ENCODE data around the gene ATG2B. TPM values are rescaled to one million over a fixed set of nuclear protein-coding genes. Genes with fewer than 3 reads are reported as not detected.

ATG2B gene
- total RNA-seq, 2 experiments from 2014 or later, result 15.7 to 23.7 TPM

- Histone ChIP-seq H3K9me3 (ENCODE audit: low read length) (no peaks in the 10 kb centered on the region), H2AFZ (ENCODE audit: low read length) (no peak overlapping the region), H3K36me3 (ENCODE audit: insufficient read depth, low read length) (0 out of 2 replicates have a peak, but pooled peaks cover 5% of the 10 kb centered on the region), H3K79me2 (ENCODE audit: insufficient read depth, low read depth, low read length) (peaks cover 72% of the 10 kb centered on the region), H3K9me2 (ENCODE audit: insufficient read depth, low read length) (no peaks in the 10 kb centered on the region), H3K4me2 (ENCODE audit: low read length) (0 out of 2 replicates have a peak overlapping the region, but pooled peaks have one; percentile 1), H4K20me1 (ENCODE audit: insufficient read depth, low read length) (peaks cover 18% of the 10 kb centered on the region; the same call in 1 of the 2 replicates), H3K4me1 (ENCODE audit: insufficient read depth, low read length, poor library complexity, severe bottlenecking) (peaks cover 27% of the 10 kb centered on the region), H3K27ac (ENCODE audit: low read depth, low read length, poor library complexity, severe bottlenecking) (no peak overlapping the region), H3K4me3 (ENCODE audit: low read depth, low read length, poor library complexity, severe bottlenecking) (no peak overlapping the region)
- intact Hi-C loops (cut with micrococcal nuclease; ENCODE audit: unreplicated experiment), result loop anchor here (5.0 kb wide), 2 partner anchors 142 to 437 kb away; partner anchors contain the start of genes PAPOLA and VRK1
- ChIA-PET POLR2A (interaction anchor here (0.7 kb wide), 1 partner anchor 60 kb away, joined by 3 read pairs; no protein-coding TSS in a partner anchor), CTCF (ENCODE audit: unreplicated experiment) (no interaction called here)
- TF ChIP-seq CTCF (conservative IDR thresholded peaks at IDR 0.05; ENCODE audit: low read length) (no peak), EZH2phosphoT487 (IDR thresholded peaks at IDR 0.05; ENCODE audit: borderline replicate concordance, low read depth, low read length) (no peak)
- no TSS peak for BruUV-seq (replicated peaks)
- DNase-seq (ENCODE audit: low spot score), result no peak
These were observed 3.2 kb downstream of the ATG2B start for GRCh38 chr14:96359959-96360358.

GRCh38 chr14:96357216-96357615, 5.9 kb downstream of the ATG2B start:
- Histone ChIP-seq H3K4me3 (ENCODE audit: low read depth, low read length, poor library complexity, severe bottlenecking) (no peak overlapping the region), H3K4me1 (ENCODE audit: insufficient read depth, low read length, poor library complexity, severe bottlenecking) (peaks cover 20% of the 10 kb centered on the region), H3K36me3 (ENCODE audit: insufficient read depth, low read length) (0 out of 2 replicates have a peak, but pooled peaks cover 9% of the 10 kb centered on the region), H4K20me1 (ENCODE audit: insufficient read depth, low read length) (0 out of 2 replicates have a peak, but pooled peaks cover 11% of the 10 kb centered on the region), H3K4me2 (ENCODE audit: low read length) (no peak overlapping the region), H3K9me3 (ENCODE audit: low read length) (no peaks in the 10 kb centered on the region), H3K79me2 (ENCODE audit: insufficient read depth, low read depth, low read length) (peaks cover 71% of the 10 kb centered on the region), H3K9me2 (ENCODE audit: insufficient read depth, low read length) (no peaks in the 10 kb centered on the region), H2AFZ (ENCODE audit: low read length) (no peak overlapping the region), H3K27ac (ENCODE audit: low read depth, low read length, poor library complexity, severe bottlenecking) (no peak overlapping the region)
- no peak for DNase-seq (ENCODE audit: low spot score)
- POLR2A ChIA-PET, result interaction anchor here (1.0 to 1.7 kb wide), 2 partner anchors 22 to 25 kb away, joined by 4 read pairs; no protein-coding TSS in a partner anchor
- BruUV-seq (replicated peaks), result no TSS peak
- TF ChIP-seq CTCF (conservative IDR thresholded peaks at IDR 0.05; ENCODE audit: low read length) (no peak), EZH2phosphoT487 (IDR thresholded peaks at IDR 0.05; ENCODE audit: borderline replicate concordance, low read depth, low read length) (no peak)
- CTCF ChIA-PET (ENCODE audit: unreplicated experiment), result no interaction called here
- intact Hi-C loops (cut with micrococcal nuclease; ENCODE audit: unreplicated experiment), result no loop called here

GRCh38 chr14:96354246-96354645, 8.9 kb downstream of the ATG2B start:
- Histone ChIP-seq H3K9me2 (ENCODE audit: insufficient read depth, low read length) (no peaks in the 10 kb centered on the region), H3K9me3 (ENCODE audit: low read length) (no peaks in the 10 kb centered on the region), H3K4me1 (ENCODE audit: insufficient read depth, low read length, poor library complexity, severe bottlenecking) (no peaks in the 10 kb centered on the region), H3K4me3 (ENCODE audit: low read depth, low read length, poor library complexity, severe bottlenecking) (no peak overlapping the region), H3K4me2 (ENCODE audit: low read length) (no peak overlapping the region), H4K20me1 (ENCODE audit: insufficient read depth, low read length) (no peaks in the 10 kb centered on the region), H2AFZ (ENCODE audit: low read length) (no peak overlapping the region), H3K79me2 (ENCODE audit: insufficient read depth, low read depth, low read length) (peaks cover 41% of the 10 kb centered on the region; the same call in 1 of the 2 replicates), H3K27ac (ENCODE audit: low read depth, low read length, poor library complexity, severe bottlenecking) (no peak overlapping the region), H3K36me3 (ENCODE audit: insufficient read depth, low read length) (0 out of 2 replicates have a peak, but pooled peaks cover 9% of the 10 kb centered on the region)
- CTCF ChIA-PET (ENCODE audit: unreplicated experiment), result no interaction called here
- intact Hi-C loops (cut with micrococcal nuclease; ENCODE audit: unreplicated experiment), result no loop called here
- no peak for DNase-seq (ENCODE audit: low spot score)
- TF ChIP-seq EZH2phosphoT487 (IDR thresholded peaks at IDR 0.05; ENCODE audit: borderline replicate concordance, low read depth, low read length) (no peak), CTCF (conservative IDR thresholded peaks at IDR 0.05; ENCODE audit: low read length) (no peak)
- POLR2A ChIA-PET, result no interaction called here
- no TSS peak for BruUV-seq (replicated peaks)

Data from OCI-LY7 (cell line).